Esophagus muscularis mucosa (tissue), 4 donors: ENCODE measurements around the gene APOM.

ENCODE experiments used
- CTCF ChIP-seq, 3 experiments: fragments of 200-600 bp in 2 of 3; fragments of 450-650 bp in 1 of 3; sonication (generic) in 2 of 3; IDR thresholded peaks; one replicate each; pipeline ENCODE4 v1.5.1; 2017 to 2019; ENCODE audit warnings: antibody characterized with exemption in 3 of 3, mild to moderate bottlenecking in 2 of 3, moderate library complexity in 1 of 3
- EP300 ChIP-seq: sonication (generic); formaldehyde crosslinking; IDR thresholded peaks from one replicate; pipeline ENCODE4 v1.6.1; 2017; ENCODE audit warnings: antibody characterized with exemption
- POLR2A ChIP-seq: fragments of 450-650 bp; IDR thresholded peaks from one replicate; pipeline ENCODE4 v1.6.1; 2017; ENCODE audit warnings: antibody characterized with exemption, moderate library complexity, mild to moderate bottlenecking, low read depth

- TF ChIP-seq CTCF (IDR thresholded peaks at IDR 0.05) (no peak), POLR2A (peak; percentile 65), EP300 (no peak)
Measured at GRCh38 chr6:31665501-31666336, 10.0 kb downstream of the APOM start, which contains the start of gene CSNK2B.
